ENCODE results near the gene SEL1L2. TPM values are rescaled to one million over a fixed set of nuclear protein-coding genes. Genes with fewer than 3 reads are reported as not detected.

SEL1L2 gene
- polyA plus RNA-seq, 3 donors: not detected

GRCh38 chr20:13800728-13801134, 189.7 kb downstream of the SEL1L2 start:
- H3K4me1 Mint-ChIP-seq: no peaks in the 10 kb centered on the region
- no peaks in the 10 kb centered on the region for H3K9me3 Mint-ChIP-seq
- Histone ChIP-seq H3K79me2 (ENCODE audit: insufficient read depth, low read length) (no peaks in the 10 kb centered on the region), H3K4me3 (replicated peaks in 1 of 3; ENCODE audit: low read depth in 2 of 3, low read length in 3 of 3) (no peak overlapping the region), H2AFZ (ENCODE audit: insufficient read depth, low read depth, low read length, poor library complexity, severe bottlenecking) (no peak overlapping the region), H3K9ac (ENCODE audit: insufficient read depth, low read length, poor library complexity, severe bottlenecking) (no peak overlapping the region), H3K4me1 (ENCODE audit: control insufficient read depth in 1 of 2, insufficient read depth in 2 of 2, low read length in 2 of 2) (no peaks in the 10 kb centered on the region), H3K9me3 (replicated peaks in 1 of 2; ENCODE audit: control insufficient read depth in 1 of 2, insufficient read depth in 1 of 2, low read length in 2 of 2) (no peaks in the 10 kb centered on the region), H4K20me1 (ENCODE audit: insufficient read depth, low read length) (no peaks in the 10 kb centered on the region), H3K27me3 (ENCODE audit: control insufficient read depth in 2 of 2, insufficient read depth in 2 of 2, low read length in 2 of 2) (no peaks in the 10 kb centered on the region), H3K27ac (ENCODE audit: low read depth in 1 of 2, low read length in 2 of 2) (no peak overlapping the region), H3K4me2 (replicated peaks; ENCODE audit: extremely low read depth, low read length, poor library complexity, severe bottlenecking) (no peak overlapping the region), H3K36me3 (replicated peaks in 1 of 2; ENCODE audit: control insufficient read depth in 1 of 2, insufficient read depth in 2 of 2, low read length in 2 of 2) (peaks cover 85 to 99% of the 10 kb centered on the region in 2 donors)
- no peak overlapping the region for H3K27ac Mint-ChIP-seq
- WGBS (ENCODE audit: insufficient coverage): 68% methylated on average over 4 of the region's 7 CpGs
- peaks cover 74 to 84% of the 10 kb centered on the region in 2 donors for H3K36me3 Mint-ChIP-seq
- intact Hi-C loops (cut with micrococcal nuclease): no loop called here
- no peak for DNase-seq
- no peak overlapping the region for H3K4me3 Mint-ChIP-seq
- TF ChIP-seq CTCF (IDR thresholded peaks at IDR 0.05): no peak
- H3K27me3 Mint-ChIP-seq (ENCODE audit: low read depth in 3 of 3): no peaks in the 10 kb centered on the region

- Histone ChIP-seq H3K4me1 (ENCODE audit: control insufficient read depth in 1 of 2, insufficient read depth in 2 of 2, low read length in 2 of 2) (no peaks in the 10 kb centered on the region), H3K27me3 (ENCODE audit: control insufficient read depth in 2 of 2, insufficient read depth in 2 of 2, low read length in 2 of 2) (no peaks in the 10 kb centered on the region), H3K9me3 (replicated peaks in 1 of 2; ENCODE audit: control insufficient read depth in 1 of 2, insufficient read depth in 1 of 2, low read length in 2 of 2) (no peaks in the 10 kb centered on the region), H3K27ac (ENCODE audit: low read depth in 1 of 2, low read length in 2 of 2) (no peak overlapping the region), H3K4me2 (replicated peaks; ENCODE audit: extremely low read depth, low read length, poor library complexity, severe bottlenecking) (no peak overlapping the region), H3K36me3 (replicated peaks in 1 of 2; ENCODE audit: control insufficient read depth in 1 of 2, insufficient read depth in 2 of 2, low read length in 2 of 2) (peaks cover 86 to 99% of the 10 kb centered on the region in 2 donors), H3K79me2 (ENCODE audit: insufficient read depth, low read length) (no peaks in the 10 kb centered on the region), H3K9ac (ENCODE audit: insufficient read depth, low read length, poor library complexity, severe bottlenecking) (no peak overlapping the region), H3K4me3 (replicated peaks in 1 of 3; ENCODE audit: low read depth in 2 of 3, low read length in 3 of 3) (no peak overlapping the region), H2AFZ (ENCODE audit: insufficient read depth, low read depth, low read length, poor library complexity, severe bottlenecking) (no peak overlapping the region), H4K20me1 (ENCODE audit: insufficient read depth, low read length) (no peaks in the 10 kb centered on the region)
- Mint-ChIP-seq H3K36me3 (peaks cover 80 to 90% of the 10 kb centered on the region in 2 donors), H3K4me1 (no peaks in the 10 kb centered on the region), H3K27ac (no peak overlapping the region), H3K4me3 (no peak overlapping the region), H3K9me3 (peaks cover 0 to 2% (median 0%) of the 10 kb centered on the region in 7 donors), H3K27me3 (ENCODE audit: low read depth in 3 of 3) (no peaks in the 10 kb centered on the region)
- DNase-seq: no peak
- WGBS (ENCODE audit: insufficient coverage): 100% methylated on average over 2 of the region's 2 CpGs
- intact Hi-C loops (cut with micrococcal nuclease): no loop called here
- TF ChIP-seq CTCF (IDR thresholded peaks at IDR 0.05): no peak
Observed at GRCh38 chr20:13799974-13800373, 190.4 kb downstream of the SEL1L2 start.

Small RNA genes within 50 kb of the gene (small RNA-seq; reads per million reads assigned to genes)
- gene RNU6-278P (ENCODE audit: insufficient read length, low read depth) (not detected), gene RPS3P1 (ENCODE audit: insufficient read length, low read depth) (not detected)

Other genes starting within 250 kb of the SEL1L2 start
- 1 to 10 TPM in 2 of 3 donors, under 1 TPM in 1; 0.73 to 2.3 (median 1.7) TPM for gene ESF1, start 205.7 kb downstream of the SEL1L2 start, polyA plus RNA-seq
- 10 to 100 TPM in 1 of 3 donors, 1 to 10 TPM in 2; 5.9 to 15.2 (median 7.8) TPM for gene NDUFAF5, start 205.6 kb downstream of the SEL1L2 start, polyA plus RNA-seq
- under 1 TPM in 1 of 3 donors, not detected in 2; 0.23 TPM for gene MACROD2, start 4.9 kb upstream of the SEL1L2 start, polyA plus RNA-seq